ENCODE results near the gene TTC24. TPM values are rescaled to one million over a fixed set of nuclear protein-coding genes. Genes with fewer than 3 reads are reported as not detected.
"Not testable (repeated sequence)": the region's sequence is repeated elsewhere in the genome, so short reads cannot be mapped to it uniquely, and the experiment has no call there.

TTC24 gene
- total RNA-seq, 1 donor from 2014 or later, result not detected

GRCh38 chr1:156589546-156589945 lies 10.0 kb downstream of the TTC24 start:
- DNase-seq, result no peak

- no peak for DNase-seq
Measured at GRCh38 chr1:156590326-156591180, 11.0 kb downstream of the TTC24 start.

- DNase-seq, result no peak
Measured at GRCh38 chr1:156591181-156591431, 11.6 kb downstream of the TTC24 start.

- peak; percentile 15 for DNase-seq
Measured at GRCh38 chr1:156591432-156592157, 12.1 kb downstream of the TTC24 start, which contains the start of gene NAXE. TSS of gene NAXE (plus strand) at chr1:156591776. CDS start at chr1:156591805, 29 bp downstream.

- no peak for DNase-seq
Measured at GRCh38 chr1:156592158-156592909, 12.8 kb downstream of the TTC24 start.

- no peak for DNase-seq
Measured at GRCh38 chr1:156592910-156593660, 13.6 kb downstream of the TTC24 start.

GRCh38 chr1:156593661-156593989 lies 14.1 kb downstream of the TTC24 start:
- DNase-seq, result no peak

GRCh38 chr1:156594190-156594589 lies 14.7 kb downstream of the TTC24 start:
- DNase-seq, result no peak

- DNase-seq, result no peak
Measured at GRCh38 chr1:156595016-156595415, 15.5 kb downstream of the TTC24 start.

GRCh38 chr1:156596426-156596825 lies 16.9 kb downstream of the TTC24 start:
- no peak for DNase-seq

- no peak for DNase-seq
Measured at GRCh38 chr1:156598125-156598524, 18.6 kb downstream of the TTC24 start.

GRCh38 chr1:156598731-156599432 lies 19.4 kb downstream of the TTC24 start:
- no peak for DNase-seq

- DNase-seq, result no peak
Measured at GRCh38 chr1:156599811-156600210, 20.3 kb downstream of the TTC24 start.

- no peak for DNase-seq
Measured at GRCh38 chr1:156600733-156601121, 21.2 kb downstream of the TTC24 start.

GRCh38 chr1:156601122-156601830 lies 21.8 kb downstream of the TTC24 start, which contains the start of gene GPATCH4:
TSS of gene GPATCH4 (minus strand) at chr1:156601479.
- peak; percentile 75 for DNase-seq

- no peak for DNase-seq
Measured at GRCh38 chr1:156601892-156602291, 22.4 kb downstream of the TTC24 start.

- DNase-seq, result no peak
Measured at GRCh38 chr1:156602557-156602993, 23.1 kb downstream of the TTC24 start.

- not testable (repeated sequence) for DNase-seq
Measured at GRCh38 chr1:156607344-156607743, 27.8 kb downstream of the TTC24 start.

- peak; percentile 30 for DNase-seq
Measured at GRCh38 chr1:156608036-156608674, 28.6 kb downstream of the TTC24 start.

- no peak for DNase-seq
Measured at GRCh38 chr1:156608981-156609380, 29.5 kb downstream of the TTC24 start.

Measured in skin of body (tissue), 2 donors.